D721Med (cell line): Measurements from ENCODE around the gene NRXN3.

ENCODE experiments used
- DNase-seq: peaks from one replicate; pipeline ENCODE4 v3.0.0; 2011; ENCODE audit warnings: low spot score; ENCODE audit not compliant: insufficient read length
- FAIRE-seq: peaks from 2 replicates; lab custom pipeline; 2011; peaks lifted over from hg19 to GRCh38; lab: Jason Lieb, UNC
- TF ChIP-seq, protein P1 (sequence below): IDR thresholded peaks from 2 replicates; pipeline ENCODE4 v1.5.1; 2012; ENCODE audit warnings: mild to moderate bottlenecking, control low read depth; ENCODE audit not compliant: insufficient read depth; ENCODE audit errors: missing control alignments

The NRXN3 gene

GRCh38 chr14:79482825-79483224 is 1312.7 kb downstream of the NRXN3 start:
- DNase-seq = no peak
- FAIRE-seq = no peak
- TF ChIP-seq, protein P1, sequence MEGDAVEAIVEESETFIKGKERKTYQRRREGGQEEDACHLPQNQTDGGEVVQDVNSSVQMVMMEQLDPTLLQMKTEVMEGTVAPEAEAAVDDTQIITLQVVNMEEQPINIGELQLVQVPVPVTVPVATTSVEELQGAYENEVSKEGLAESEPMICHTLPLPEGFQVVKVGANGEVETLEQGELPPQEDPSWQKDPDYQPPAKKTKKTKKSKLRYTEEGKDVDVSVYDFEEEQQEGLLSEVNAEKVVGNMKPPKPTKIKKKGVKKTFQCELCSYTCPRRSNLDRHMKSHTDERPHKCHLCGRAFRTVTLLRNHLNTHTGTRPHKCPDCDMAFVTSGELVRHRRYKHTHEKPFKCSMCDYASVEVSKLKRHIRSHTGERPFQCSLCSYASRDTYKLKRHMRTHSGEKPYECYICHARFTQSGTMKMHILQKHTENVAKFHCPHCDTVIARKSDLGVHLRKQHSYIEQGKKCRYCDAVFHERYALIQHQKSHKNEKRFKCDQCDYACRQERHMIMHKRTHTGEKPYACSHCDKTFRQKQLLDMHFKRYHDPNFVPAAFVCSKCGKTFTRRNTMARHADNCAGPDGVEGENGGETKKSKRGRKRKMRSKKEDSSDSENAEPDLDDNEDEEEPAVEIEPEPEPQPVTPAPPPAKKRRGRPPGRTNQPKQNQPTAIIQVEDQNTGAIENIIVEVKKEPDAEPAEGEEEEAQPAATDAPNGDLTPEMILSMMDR = no peak

GRCh38 chr14:79483477-79484388 is 1313.6 kb downstream of the NRXN3 start:
- FAIRE-seq (no peak), DNase-seq (no peak)
- TF ChIP-seq, protein P1 = no peak

- TF ChIP-seq, protein P1 = no peak
- no peak for DNase-seq
- no peak for FAIRE-seq
Measured at GRCh38 chr14:79487632-79488031, 1317.5 kb downstream of the NRXN3 start.

- DNase-seq (no peak), FAIRE-seq (no peak)
- TF ChIP-seq, protein P1 = no peak
Measured at GRCh38 chr14:79491161-79491560, 1321.0 kb downstream of the NRXN3 start.

GRCh38 chr14:79493081-79493645 is 1323.0 kb downstream of the NRXN3 start:
- DNase-seq = no peak
- TF ChIP-seq, protein P1 = no peak
- FAIRE-seq = no peak

- TF ChIP-seq, protein P1 = no peak
Measured at GRCh38 chr14:79496701-79497100, 1326.5 kb downstream of the NRXN3 start.

DNA sequence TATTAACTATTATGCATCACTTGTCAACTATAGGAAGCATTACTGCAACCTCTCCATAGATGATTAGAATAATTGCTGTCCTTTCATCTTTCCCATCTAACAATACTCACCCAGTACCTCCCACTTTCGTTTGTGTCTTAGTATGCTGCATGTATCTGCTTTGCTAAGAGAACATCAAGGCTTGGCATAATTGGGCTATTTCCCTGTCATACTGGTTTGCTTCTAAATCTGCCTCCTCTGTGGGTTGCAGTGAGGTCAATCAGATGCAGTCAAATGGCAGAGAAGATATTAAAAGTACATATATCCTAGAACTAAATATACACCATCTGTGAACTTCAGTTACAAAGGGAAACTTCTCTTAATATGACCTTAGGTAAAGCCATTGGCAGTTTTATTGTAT is 1330.3 kb downstream of the NRXN3 start:
- FAIRE-seq (no peak), DNase-seq (no peak)
- TF ChIP-seq, protein P1 = no peak

More at GRCh38 chr14:79496701-79497100, 1326.5 kb downstream of the NRXN3 start:
- FAIRE-seq (no peak), DNase-seq (no peak)
